ENCODE measurements around the gene TGM4.

GRCh38 chr3:44957986-44958385 is 83.6 kb downstream of the TGM4 start:
- no peak for TF ChIP-seq E2F8 (IDR thresholded peaks at IDR 0.05; ENCODE audit: low read depth, partially characterized antibody)
- TF ChIP-seq, protein P1, sequence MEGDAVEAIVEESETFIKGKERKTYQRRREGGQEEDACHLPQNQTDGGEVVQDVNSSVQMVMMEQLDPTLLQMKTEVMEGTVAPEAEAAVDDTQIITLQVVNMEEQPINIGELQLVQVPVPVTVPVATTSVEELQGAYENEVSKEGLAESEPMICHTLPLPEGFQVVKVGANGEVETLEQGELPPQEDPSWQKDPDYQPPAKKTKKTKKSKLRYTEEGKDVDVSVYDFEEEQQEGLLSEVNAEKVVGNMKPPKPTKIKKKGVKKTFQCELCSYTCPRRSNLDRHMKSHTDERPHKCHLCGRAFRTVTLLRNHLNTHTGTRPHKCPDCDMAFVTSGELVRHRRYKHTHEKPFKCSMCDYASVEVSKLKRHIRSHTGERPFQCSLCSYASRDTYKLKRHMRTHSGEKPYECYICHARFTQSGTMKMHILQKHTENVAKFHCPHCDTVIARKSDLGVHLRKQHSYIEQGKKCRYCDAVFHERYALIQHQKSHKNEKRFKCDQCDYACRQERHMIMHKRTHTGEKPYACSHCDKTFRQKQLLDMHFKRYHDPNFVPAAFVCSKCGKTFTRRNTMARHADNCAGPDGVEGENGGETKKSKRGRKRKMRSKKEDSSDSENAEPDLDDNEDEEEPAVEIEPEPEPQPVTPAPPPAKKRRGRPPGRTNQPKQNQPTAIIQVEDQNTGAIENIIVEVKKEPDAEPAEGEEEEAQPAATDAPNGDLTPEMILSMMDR (IDR thresholded peaks at IDR 0.05 in 2 of 3, conservative IDR thresholded peaks at IDR 0.05 in 1 of 3; ENCODE audit: control insufficient read depth in 2 of 3, extremely low read depth in 1 of 3, insufficient read depth in 1 of 3, low read depth in 3 of 3, low read length in 3 of 3): no peak
- no peak for TF ChIP-seq MXI1 (IDR thresholded peaks at IDR 0.05; ENCODE audit: low read depth, low read length)
- TF ChIP-seq EGR1 (IDR thresholded peaks at IDR 0.05; ENCODE audit: borderline replicate concordance in 1 of 2, low read depth in 2 of 2, low read length in 2 of 2): no peak
- no peak for TF ChIP-seq EP300 (IDR thresholded peaks at IDR 0.05; ENCODE audit: borderline replicate concordance in 1 of 2, control insufficient read depth in 1 of 2, low read depth in 2 of 2, low read length in 2 of 2)
- TF ChIP-seq CEBPB (IDR thresholded peaks at IDR 0.05; ENCODE audit: borderline replicate concordance in 1 of 2, low read depth in 2 of 2, low read length in 2 of 2): no peak
- TF ChIP-seq ATF7 (IDR thresholded peaks at IDR 0.05; ENCODE audit: low read depth): no peak
- no peak for TF ChIP-seq POLR2A (IDR thresholded peaks at IDR 0.05; ENCODE audit: low read depth, low read length)
- TF ChIP-seq RAD21 (IDR thresholded peaks at IDR 0.05; ENCODE audit: insufficient read depth, low read depth, low read length): no peak
- TF ChIP-seq ZNF274 (IDR thresholded peaks at IDR 0.05; ENCODE audit: insufficient read depth, insufficient read length): no peak

Measured in GM12878 (cell line).